ENCODE results near the gene ATF5.

GRCh38 chr19:49882643-49883042 is 46.4 kb upstream of the ATF5 start:
- TF ChIP-seq CTCF (conservative IDR thresholded peaks at IDR 0.05 in 1 of 2, IDR thresholded peaks at IDR 0.05 in 1 of 2; ENCODE audit: low read depth in 1 of 2, low read length in 2 of 2) (no peak), EZH2 (IDR thresholded peaks at IDR 0.05; ENCODE audit: low read length, missing control alignments) (no peak)

All from fibroblast of lung (primary cell).